Mammary epithelial cell (primary cell): ENCODE results near the gene NAMPT.
"Not testable (repeated sequence)": the region's sequence is repeated elsewhere in the genome, so short reads cannot be mapped to it uniquely, and the experiment has no call there.

Source experiments
- CTCF ChIP-seq, 2 donors: IDR thresholded peaks in 1 of 2; conservative IDR thresholded peaks in 1 of 2; 2 replicates each; pipeline ENCODE4 v1.5.1; 2011 to 2012; ENCODE audit warnings: inconsistent platforms in 2 of 2, low read length in 2 of 2, mild to moderate bottlenecking in 2 of 2, control low read depth in 1 of 2, low read depth in 1 of 2; ENCODE audit not compliant: insufficient read depth in 1 of 2; ENCODE audit errors: extremely low read depth in 1 of 2
- EZH2 ChIP-seq: IDR thresholded peaks from 2 replicates; pipeline ENCODE4 v1.6.1; 2012; ENCODE audit warnings: low read length, inconsistent platforms, borderline replicate concordance

GRCh38 chr7:106208944-106209343 lies 75.8 kb downstream of the NAMPT start:
- TF ChIP-seq CTCF (conservative IDR thresholded peaks at IDR 0.05 in 1 of 2, IDR thresholded peaks at IDR 0.05 in 1 of 2; ENCODE audit: extremely low read depth in 1 of 2, insufficient read depth in 1 of 2, low read depth in 1 of 2, low read length in 2 of 2); EZH2: not testable (repeated sequence)
